Bronchial epithelial cell (primary cell): ENCODE data around the gene SGK1. TPM values are rescaled to one million over a fixed set of nuclear protein-coding genes. Genes with fewer than 3 reads are reported as not detected.
A peak's percentile ranks its signal among the peaks of the same experiment; 100 is the strongest.

Experiments
- DNase-seq: peaks from one replicate; pipeline ENCODE4 v3.0.0-alpha.2; 2010; ENCODE audit warnings: low read depth
- FAIRE-seq: peaks from 2 replicates; lab custom pipeline; 2011; peaks lifted over from hg19 to GRCh38; lab: Jason Lieb, UNC
- H3K27me3 ChIP-seq: 2 replicates; pipeline ENCODE4 v1.5.1; 2011; ENCODE audit warnings: low read length; ENCODE audit not compliant: control insufficient read depth, insufficient read depth
- H3K36me3 ChIP-seq: 2 replicates; pipeline ENCODE4 v1.5.1; 2011; ENCODE audit warnings: low read length; ENCODE audit not compliant: control insufficient read depth, insufficient read depth
- H3K4me3 ChIP-seq: 2 replicates; pipeline ENCODE4 v1.5.1; 2011; ENCODE audit warnings: mild to moderate bottlenecking, low read depth, low read length, control low read depth
- CTCF ChIP-seq: IDR thresholded peaks from 2 replicates; pipeline ENCODE4 v1.5.1; 2011; ENCODE audit warnings: mild to moderate bottlenecking, moderate library complexity, low read length, control low read depth, inconsistent platforms; ENCODE audit not compliant: insufficient read depth, severe bottlenecking
- total RNA-seq: library from RNA; depleted of rRNA; stranded (reverse); fragments of >200 nt; gene quantifications from 2 replicates; pipeline ENCODE4 v1.2.1, GENCODE V29; 2014

Gene SGK1
- total RNA-seq, 1 donor from 2014 or later: 13.4 TPM

GRCh38 chr6:134147034-134147533 lies 170.8 kb downstream of the SGK1 start:
- FAIRE-seq: no peak
- Histone ChIP-seq H3K4me3 (no peak overlapping the region), H3K36me3 (no peaks in the 10 kb centered on the region), H3K27me3 (peaks cover 2% of the 10 kb centered on the region)
- DNase-seq: no peak
- TF ChIP-seq CTCF: no peak

GRCh38 chr6:134146268-134147033 lies 171.5 kb downstream of the SGK1 start:
- no peak for DNase-seq
- peak; percentile 88 for FAIRE-seq
- TF ChIP-seq CTCF: no peak
- peaks cover 2% of the 10 kb centered on the region for H3K27me3 ChIP-seq
- H3K36me3 ChIP-seq: no peaks in the 10 kb centered on the region
- no peak overlapping the region for H3K4me3 ChIP-seq

GRCh38 chr6:134145786-134146185 lies 172.1 kb downstream of the SGK1 start:
- no peak for TF ChIP-seq CTCF
- FAIRE-seq (no peak), DNase-seq (no peak)
- Histone ChIP-seq H3K4me3 (no peak overlapping the region), H3K36me3 (no peaks in the 10 kb centered on the region), H3K27me3 (peaks cover 2% of the 10 kb centered on the region)

GRCh38 chr6:134138226-134138975 lies 179.5 kb downstream of the SGK1 start:
- FAIRE-seq (no peak), DNase-seq (no peak)
- Histone ChIP-seq H3K4me3 (no peak overlapping the region), H3K27me3 (no peaks in the 10 kb centered on the region), H3K36me3 (no peaks in the 10 kb centered on the region)
- no peak for TF ChIP-seq CTCF

GRCh38 chr6:134134654-134135053 lies 183.3 kb downstream of the SGK1 start:
- no peak overlapping the region for H3K4me3 ChIP-seq
- TF ChIP-seq CTCF: no peak
- no peaks in the 10 kb centered on the region for H3K36me3 ChIP-seq
- DNase-seq (no peak), FAIRE-seq (no peak)
- H3K27me3 ChIP-seq: no peaks in the 10 kb centered on the region
